SK-N-SH treated with all-trans-retinoic acid at 6 μM for 48 hours (cell line): ENCODE data around the gene GFPT1.

Source experiments
- BACH2 ChIP-seq: fragments of 250-450 bp; sonication (Bioruptor Pico); IDR thresholded peaks from 2 replicates; pipeline ENCODE4 v1.9.0; 2021; ENCODE audit warnings: mild to moderate bottlenecking, borderline replicate concordance
- ESRRG ChIP-seq: fragments of 250-450 bp; sonication (Bioruptor Pico); IDR thresholded peaks from 2 replicates; pipeline ENCODE4 v1.6.1; 2021; ENCODE audit warnings: mild to moderate bottlenecking
- POU6F1 ChIP-seq: fragments of 250-450 bp; sonication (Bioruptor Pico); IDR thresholded peaks from 2 replicates; pipeline ENCODE4 v1.8.0; 2021; ENCODE audit warnings: low read depth, mild to moderate bottlenecking, moderate library complexity, borderline replicate concordance
- TCF4 ChIP-seq: fragments of 250-450 bp; sonication (Bioruptor Pico); IDR thresholded peaks from 2 replicates; pipeline ENCODE4 v1.8.0; 2021; ENCODE audit warnings: mild to moderate bottlenecking, moderate library complexity, borderline replicate concordance
- ZNF565 ChIP-seq: fragments of 450-650 bp; formaldehyde crosslinking; conservative IDR thresholded peaks from 2 replicates; pipeline ENCODE4 v1.5.0; 2020; ENCODE audit warnings: low read depth, mild to moderate bottlenecking, moderate library complexity
- ZNF70 ChIP-seq: fragments of 450-650 bp; formaldehyde crosslinking; IDR thresholded peaks from 2 replicates; pipeline ENCODE4 v1.5.0; 2020; ENCODE audit warnings: mild to moderate bottlenecking, moderate library complexity
- TF ChIP-seq, protein P1 (sequence below): fragments of 250-450 bp; sonication (Bioruptor Pico); IDR thresholded peaks from 2 replicates; pipeline ENCODE4 v1.8.0; 2020; ENCODE audit warnings: mild to moderate bottlenecking, moderate library complexity, borderline replicate concordance

DNA sequence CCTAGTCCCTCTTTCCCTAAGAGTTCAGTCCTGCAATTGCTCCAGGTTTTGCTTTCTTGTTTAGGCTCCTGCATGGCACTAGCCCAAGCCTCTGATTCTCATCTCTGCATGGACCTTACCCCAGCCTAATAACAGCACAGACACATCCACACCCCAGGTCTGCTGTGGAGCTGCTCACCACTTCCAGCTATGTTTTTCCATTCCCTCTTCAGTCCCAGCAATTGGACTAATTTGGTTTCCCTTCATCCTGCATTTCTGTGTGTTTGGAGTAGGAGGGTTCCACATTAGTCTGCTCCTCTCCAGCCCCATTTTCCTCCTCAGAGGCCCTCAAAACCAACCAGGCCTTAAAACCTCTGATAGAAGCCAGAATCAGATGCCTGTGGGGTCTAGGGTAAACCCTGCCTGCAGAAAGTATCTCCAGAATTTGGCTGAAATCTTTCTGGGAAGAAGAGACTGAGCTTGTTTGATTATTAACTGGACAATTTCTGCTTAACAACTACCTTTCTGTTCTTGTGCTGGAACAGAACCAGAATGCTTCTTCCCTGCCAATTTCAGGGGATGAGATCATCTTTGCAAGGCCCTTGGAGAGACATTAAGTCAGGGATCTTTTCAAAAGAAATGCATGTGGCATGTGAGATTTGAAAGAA, 95.9 kb downstream of the GFPT1 start:
- TF ChIP-seq BACH2 (CRISPR knock-in tag) (no peak), TCF4 (CRISPR knock-in tag) (no peak), ZNF565 (no peak), POU6F1 (CRISPR knock-in tag) (no peak), ZNF70 (CRISPR knock-in tag) (no peak), ESRRG (no peak)
- TF ChIP-seq, protein P1, sequence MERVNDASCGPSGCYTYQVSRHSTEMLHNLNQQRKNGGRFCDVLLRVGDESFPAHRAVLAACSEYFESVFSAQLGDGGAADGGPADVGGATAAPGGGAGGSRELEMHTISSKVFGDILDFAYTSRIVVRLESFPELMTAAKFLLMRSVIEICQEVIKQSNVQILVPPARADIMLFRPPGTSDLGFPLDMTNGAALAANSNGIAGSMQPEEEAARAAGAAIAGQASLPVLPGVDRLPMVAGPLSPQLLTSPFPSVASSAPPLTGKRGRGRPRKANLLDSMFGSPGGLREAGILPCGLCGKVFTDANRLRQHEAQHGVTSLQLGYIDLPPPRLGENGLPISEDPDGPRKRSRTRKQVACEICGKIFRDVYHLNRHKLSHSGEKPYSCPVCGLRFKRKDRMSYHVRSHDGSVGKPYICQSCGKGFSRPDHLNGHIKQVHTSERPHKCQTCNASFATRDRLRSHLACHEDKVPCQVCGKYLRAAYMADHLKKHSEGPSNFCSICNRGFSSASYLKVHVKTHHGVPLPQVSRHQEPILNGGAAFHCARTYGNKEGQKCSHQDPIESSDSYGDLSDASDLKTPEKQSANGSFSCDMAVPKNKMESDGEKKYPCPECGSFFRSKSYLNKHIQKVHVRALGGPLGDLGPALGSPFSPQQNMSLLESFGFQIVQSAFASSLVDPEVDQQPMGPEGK: no peak
